Endothelial cell of umbilical vein (primary cell): ENCODE measurements around the gene TMTC1. TPM values are rescaled to one million over a fixed set of nuclear protein-coding genes. Genes with fewer than 3 reads are reported as not detected.

Experiments
- BruUV-seq: library from RNA; stranded (reverse); fragments of 400-500 nt; replicated peaks from 2 replicates; lab custom pipeline; 2021; lab: Mats Ljungman, UMichigan
- CTCF ChIA-PET: fragments of 300-600, 350-600 bp; sonication (Branson Sonifier 250); formaldehyde crosslinking; loops from one replicate; lab custom pipeline; 2021; ENCODE audit warnings: antibody characterized with exemption, inconsistent platforms; lab: Charles Lee
- POLR2A ChIA-PET: fragments of 300-600, 350-600 bp; sonication (Branson Sonifier 250); formaldehyde crosslinking; loops from one replicate; lab custom pipeline; 2021; ENCODE audit warnings: antibody characterized with exemption, inconsistent platforms; lab: Charles Lee
- DNase-seq: peaks from one replicate; pipeline ENCODE4 v3.0.0-alpha.2; 2011; ENCODE audit warnings: low read depth, low spot score
- FAIRE-seq: peaks from 2 replicates; lab custom pipeline; 2011; peaks lifted over from hg19 to GRCh38; lab: Jason Lieb, UNC
- H2AFZ ChIP-seq: 2 replicates; pipeline ENCODE4 v1.6.0; 2012; ENCODE audit warnings: low read depth, low read length, control low read depth, inconsistent platforms
- H3K27ac ChIP-seq: 2 replicates; pipeline ENCODE4 v1.5.1; 2011; ENCODE audit warnings: low read depth, mild to moderate bottlenecking, control low read depth, low read length, moderate library complexity; ENCODE audit not compliant: insufficient read depth
- H3K27me3 ChIP-seq, 2 experiments: 2 replicates each; pipeline versions ENCODE4 v1.6.0 to v1.6.1; 2011; ENCODE audit warnings: low read length in 2 of 2, mixed read lengths in 1 of 2; ENCODE audit not compliant: control insufficient read depth in 2 of 2, insufficient read depth in 2 of 2
- H3K36me3 ChIP-seq, 2 experiments: 2 replicates in 1 of 2; 3 replicates in 1 of 2; pipeline ENCODE4 v1.5.1; 2011; ENCODE audit warnings: low read length in 2 of 2, mild to moderate bottlenecking in 1 of 2, moderate library complexity in 1 of 2; ENCODE audit not compliant: control insufficient read depth in 2 of 2, insufficient read depth in 2 of 2; ENCODE audit errors: extremely low read depth in 1 of 2
- H3K4me1 ChIP-seq: 3 replicates; pipeline ENCODE4 v1.5.1; 2011; ENCODE audit warnings: mild to moderate bottlenecking, low read length; ENCODE audit not compliant: control insufficient read depth, insufficient read depth; ENCODE audit errors: extremely low read depth
- H3K4me2 ChIP-seq: 2 replicates; pipeline ENCODE4 v1.6.1; 2011; ENCODE audit warnings: low read length, control low read depth, mixed read lengths; ENCODE audit not compliant: insufficient read depth
- H3K4me3 ChIP-seq, 3 experiments: fragments of 200-600 bp in 1 of 3; sonication (generic), shearing (Covaris generic) in 1 of 3; replicated peaks in 1 of 3; 2 replicates each; pipeline ENCODE4 v1.5.1; 2011 to 2016; ENCODE audit warnings: control low read depth in 3 of 3, low read length in 3 of 3, mild to moderate bottlenecking in 2 of 3, inconsistent platforms in 1 of 3, low read depth in 1 of 3, moderate library complexity in 1 of 3; ENCODE audit not compliant: insufficient read depth in 1 of 3
- H3K79me2 ChIP-seq: 2 replicates; pipeline ENCODE4 v1.6.0; 2012; ENCODE audit warnings: low read length, inconsistent platforms; ENCODE audit not compliant: control insufficient read depth, insufficient read depth
- H3K9ac ChIP-seq: replicated peaks from 2 replicates; pipeline ENCODE3; 2011; ENCODE audit warnings: low read length, control low read depth; ENCODE audit not compliant: insufficient read depth; ENCODE audit errors: extremely low read depth
- H3K9me1 ChIP-seq: replicated peaks from 3 replicates; pipeline ENCODE4 v1.6.0; 2011; ENCODE audit warnings: mild to moderate bottlenecking, low read length; ENCODE audit not compliant: control insufficient read depth, insufficient read depth; ENCODE audit errors: extremely low read depth
- H3K9me3 ChIP-seq: replicated peaks from 2 replicates; pipeline ENCODE4 v1.5.1; 2012; ENCODE audit warnings: low read length, inconsistent platforms; ENCODE audit not compliant: control insufficient read depth, insufficient read depth
- H4K20me1 ChIP-seq: replicated peaks from 2 replicates; pipeline ENCODE3; 2011; ENCODE audit warnings: mild to moderate bottlenecking, low read length; ENCODE audit not compliant: control insufficient read depth, insufficient read depth; ENCODE audit errors: extremely low read depth
- EZH2 ChIP-seq: IDR thresholded peaks from 2 replicates; pipeline ENCODE4 v1.6.1; 2012; ENCODE audit warnings: borderline replicate concordance, low read depth, mild to moderate bottlenecking, moderate library complexity, low read length, inconsistent platforms; ENCODE audit not compliant: severe bottlenecking
- FOS ChIP-seq: IDR thresholded peaks from 2 replicates; pipeline ENCODE4 v1.6.1; 2011; ENCODE audit warnings: mild to moderate bottlenecking, low read length, moderate library complexity, borderline replicate concordance; ENCODE audit not compliant: insufficient read depth
- GATA2 ChIP-seq: IDR thresholded peaks from 2 replicates; pipeline ENCODE4 v1.7.0; 2011; ENCODE audit warnings: low read depth, mild to moderate bottlenecking, moderate library complexity, mixed read lengths, low read length; ENCODE audit not compliant: insufficient read length, insufficient read depth
- JUN ChIP-seq: IDR thresholded peaks from 2 replicates; pipeline ENCODE4 v1.6.1; 2011; ENCODE audit warnings: borderline replicate concordance, low read depth; ENCODE audit not compliant: insufficient read length, insufficient read depth
- MYC ChIP-seq: IDR thresholded peaks from one replicate; pipeline ENCODE4 v1.6.1; 2011; ENCODE audit warnings: mild to moderate bottlenecking, low read depth, low read length
- POLR2A ChIP-seq: IDR thresholded peaks from 2 replicates; pipeline ENCODE4 v1.6.1; 2012; ENCODE audit warnings: low read depth, mild to moderate bottlenecking, control low read depth, low read length
- POLR2AphosphoS5 ChIP-seq: IDR thresholded peaks from 2 replicates; pipeline ENCODE4 v1.6.1; 2012; ENCODE audit warnings: low read depth, mild to moderate bottlenecking, control low read depth, low read length, moderate library complexity; ENCODE audit not compliant: insufficient read depth
- dilution Hi-C: fragments of 300-500 bp; cut with MboI; formaldehyde crosslinking; loops from one replicate; pipeline ENCODE4 v1.15.0; 2019; ENCODE audit warnings: low sequenced_read_pairs; ENCODE audit not compliant: extremely low pct_ligation_motif_present
- intact Hi-C: fragments of 100-400 bp; cut with micrococcal nuclease; formaldehyde crosslinking; loops from one replicate; pipeline ENCODE4 v1.10.0; 2022
- polyA plus RNA-seq, 4 experiments: library from polyadenylated mRNA; depleted of rRNA in 3 of 4; stranded (reverse) in 3 of 4; unstranded in 1 of 4; fragments of >200 nt; gene quantifications; 2 replicates each; pipeline versions ENCODE4 v1.2.1 to v1.2.3, GENCODE V29; 2011 to 2012; ENCODE audit warnings: missing spikeins in 1 of 4
- total RNA-seq: library from RNA; stranded (reverse); gene quantifications from 2 replicates; pipeline ENCODE4 v1.2.3, GENCODE V29; 2021
- TF ChIP-seq, protein P1 (sequence below), 2 donors: IDR thresholded peaks; 1 replicate in 1 of 2; 2 replicates in 1 of 2; pipeline ENCODE4 v1.5.1; 2011; ENCODE audit warnings: low read length in 2 of 2, mild to moderate bottlenecking in 2 of 2, moderate library complexity in 2 of 2, control low read depth in 1 of 2, inconsistent platforms in 1 of 2, low read depth in 1 of 2; ENCODE audit not compliant: insufficient read depth in 1 of 2; ENCODE audit errors: extremely low read depth in 1 of 2
- TF ChIP-seq, protein P2 (sequence below): IDR thresholded peaks from 2 replicates; pipeline ENCODE4 v1.6.1; 2011; ENCODE audit not compliant: insufficient read depth, insufficient read length

The TMTC1 gene
- total and polyA plus RNA-seq, 2 donors (not counting 3 experiments of a cell fraction or from before 2014, with no cell fraction given), result 5.4 to 5.9 TPM

DNA sequence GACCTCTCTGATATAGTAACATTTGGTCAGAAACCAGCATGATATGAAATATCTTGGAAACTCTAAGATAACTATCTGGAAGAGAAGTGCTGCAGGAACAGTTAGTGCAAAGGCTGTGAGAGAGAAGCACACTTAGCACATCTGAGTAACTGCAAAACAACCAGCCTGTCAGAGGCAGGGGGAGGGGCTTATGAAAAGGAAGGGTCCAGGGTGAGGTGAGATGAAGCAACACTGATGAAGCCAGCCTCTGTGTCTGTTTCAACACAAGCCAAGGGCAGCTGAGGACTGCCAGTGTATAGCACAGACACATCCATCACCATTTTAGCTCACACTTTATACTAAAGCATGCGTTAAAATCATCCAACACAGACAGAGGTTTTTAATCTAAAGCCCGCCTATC lies 248.8 kb downstream of the TMTC1 start:
- no peak overlapping the region for H3K4me3 ChIP-seq
- FAIRE-seq (no peak), DNase-seq (no peak)
- no peaks in the 10 kb centered on the region for H3K36me3 ChIP-seq
- H2AFZ ChIP-seq, result no peak overlapping the region
- TF ChIP-seq, protein P1, sequence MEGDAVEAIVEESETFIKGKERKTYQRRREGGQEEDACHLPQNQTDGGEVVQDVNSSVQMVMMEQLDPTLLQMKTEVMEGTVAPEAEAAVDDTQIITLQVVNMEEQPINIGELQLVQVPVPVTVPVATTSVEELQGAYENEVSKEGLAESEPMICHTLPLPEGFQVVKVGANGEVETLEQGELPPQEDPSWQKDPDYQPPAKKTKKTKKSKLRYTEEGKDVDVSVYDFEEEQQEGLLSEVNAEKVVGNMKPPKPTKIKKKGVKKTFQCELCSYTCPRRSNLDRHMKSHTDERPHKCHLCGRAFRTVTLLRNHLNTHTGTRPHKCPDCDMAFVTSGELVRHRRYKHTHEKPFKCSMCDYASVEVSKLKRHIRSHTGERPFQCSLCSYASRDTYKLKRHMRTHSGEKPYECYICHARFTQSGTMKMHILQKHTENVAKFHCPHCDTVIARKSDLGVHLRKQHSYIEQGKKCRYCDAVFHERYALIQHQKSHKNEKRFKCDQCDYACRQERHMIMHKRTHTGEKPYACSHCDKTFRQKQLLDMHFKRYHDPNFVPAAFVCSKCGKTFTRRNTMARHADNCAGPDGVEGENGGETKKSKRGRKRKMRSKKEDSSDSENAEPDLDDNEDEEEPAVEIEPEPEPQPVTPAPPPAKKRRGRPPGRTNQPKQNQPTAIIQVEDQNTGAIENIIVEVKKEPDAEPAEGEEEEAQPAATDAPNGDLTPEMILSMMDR (IDR thresholded peaks at IDR 0.05; ENCODE audit: extremely low read depth in 1 of 2, insufficient read depth in 1 of 2, low read depth in 1 of 2, low read length in 2 of 2), result no peak
- TF ChIP-seq FOS (no peak), EZH2 (no peak), POLR2A (no peak), GATA2 (no peak), MYC (no peak), JUN (no peak), POLR2AphosphoS5 (no peak)
- TF ChIP-seq, protein P2, sequence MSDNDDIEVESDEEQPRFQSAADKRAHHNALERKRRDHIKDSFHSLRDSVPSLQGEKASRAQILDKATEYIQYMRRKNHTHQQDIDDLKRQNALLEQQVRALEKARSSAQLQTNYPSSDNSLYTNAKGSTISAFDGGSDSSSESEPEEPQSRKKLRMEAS, result no peak
- no peaks in the 10 kb centered on the region for H3K4me1 ChIP-seq
- no peaks in the 10 kb centered on the region for H3K27me3 ChIP-seq
- H3K9ac ChIP-seq, result no peak overlapping the region
- no peak overlapping the region for H3K27ac ChIP-seq
- intact Hi-C loops (no loop called here), dilution Hi-C loops (no loop called here)
- H4K20me1 ChIP-seq, result no peaks in the 10 kb centered on the region
- no peak overlapping the region for H3K4me2 ChIP-seq
- no TSS peak for BruUV-seq
- H3K79me2 ChIP-seq, result no peaks in the 10 kb centered on the region
- no peaks in the 10 kb centered on the region for H3K9me3 ChIP-seq
- POLR2A ChIA-PET, result no interaction called here
- CTCF ChIA-PET, result interaction anchor here (1.1 kb wide), 1 partner anchor 15 kb away, joined by 3 read pairs; no protein-coding TSS in a partner anchor
- H3K9me1 ChIP-seq, result no peaks in the 10 kb centered on the region
